Measurements from ENCODE around the gene MFSD8. TPM values are rescaled to one million over a fixed set of nuclear protein-coding genes. Genes with fewer than 3 reads are reported as not detected.
"Not testable (repeated sequence)": the region's sequence is repeated elsewhere in the genome, so short reads cannot be mapped to it uniquely, and the experiment has no call there.

The MFSD8 gene
- polyA plus RNA-seq, 12 donors: 15.1 to 31.3 (median 19.1) TPM; not detected in 1

GRCh38 chr4:127963633-127964398 lies 1.2 kb downstream of the MFSD8 start:
- not testable (repeated sequence) for DNase-seq

GRCh38 chr4:127959794-127960193 lies 5.2 kb downstream of the MFSD8 start:
- DNase-seq: no peak

- no peak for DNase-seq
Measured at GRCh38 chr4:127957105-127957504, 7.9 kb downstream of the MFSD8 start.

- DNase-seq: no peak
Measured at GRCh38 chr4:127936974-127937373, 28.0 kb downstream of the MFSD8 start.

- not testable (repeated sequence) for DNase-seq
Measured at GRCh38 chr4:127931836-127932235, 33.1 kb downstream of the MFSD8 start.

- no peak for DNase-seq
Measured at GRCh38 chr4:127930175-127930574, 34.8 kb downstream of the MFSD8 start.

- not testable (repeated sequence) for DNase-seq
Measured at GRCh38 chr4:127925720-127926119, 39.3 kb downstream of the MFSD8 start.

- DNase-seq: no peak
Measured at GRCh38 chr4:127922226-127922625, 42.7 kb downstream of the MFSD8 start.

GRCh38 chr4:127920521-127920920 lies 44.5 kb downstream of the MFSD8 start:
- DNase-seq: no peak

GRCh38 chr4:127917151-127917550 lies 47.8 kb downstream of the MFSD8 start:
- no peak for DNase-seq

- DNase-seq: no peak
Measured at GRCh38 chr4:127916512-127916911, 48.5 kb downstream of the MFSD8 start.

- no peak for DNase-seq
Measured at GRCh38 chr4:127905029-127905428, 59.9 kb downstream of the MFSD8 start.

- not testable (repeated sequence) for DNase-seq
Measured at GRCh38 chr4:127899682-127900081, 65.3 kb downstream of the MFSD8 start.

- no peak for DNase-seq
Measured at GRCh38 chr4:127896528-127896927, 68.4 kb downstream of the MFSD8 start.

GRCh38 chr4:127896069-127896468 lies 68.9 kb downstream of the MFSD8 start:
- no peak for DNase-seq

- DNase-seq: no peak
Measured at GRCh38 chr4:127889903-127890302, 75.1 kb downstream of the MFSD8 start.

- DNase-seq: no peak
Measured at GRCh38 chr4:127888559-127888958, 76.4 kb downstream of the MFSD8 start.

GRCh38 chr4:127881563-127881864 lies 83.5 kb downstream of the MFSD8 start:
- no peak for DNase-seq

- peak; percentile 99 for DNase-seq
Measured at GRCh38 chr4:127880763-127881562, 84.0 kb downstream of the MFSD8 start, which contains the start of gene PLK4. PLK4 (plus strand) TSS chr4:127880893; CDS start chr4:127881135, 242 bp downstream.

GRCh38 chr4:127875791-127876190 lies 89.2 kb downstream of the MFSD8 start:
- DNase-seq: no peak

- DNase-seq: peak; percentile 17
Measured at GRCh38 chr4:127870688-127871087, 94.3 kb downstream of the MFSD8 start.

GRCh38 chr4:127870281-127870680 lies 94.7 kb downstream of the MFSD8 start:
- DNase-seq: no peak

GRCh38 chr4:127868196-127868595 lies 96.8 kb downstream of the MFSD8 start:
- no peak for DNase-seq
